Gastrocnemius medialis (tissue), 4 donors: Measurements from ENCODE around the gene NOS1AP. TPM values are rescaled to one million over a fixed set of nuclear protein-coding genes. Genes with fewer than 3 reads are reported as not detected.
"Not testable (repeated sequence)": the region's sequence is repeated elsewhere in the genome, so short reads cannot be mapped to it uniquely, and the experiment has no call there.

ENCODE experiments used
- ATAC-seq, 2 donors: fragments of 150-250 bp; one replicate each; pipeline ENCODE4 v1.9.1; 2016
- DNase-seq, 2 donors: peaks; one replicate each; pipeline ENCODE4 v3.0.0-alpha.2; 2019
- H3K27ac ChIP-seq, 4 donors: fragments of 200-600 bp; sonication (generic); 1 replicate in 1 of 4; 2 replicates in 3 of 4; pipeline ENCODE4 v1.5.1; 2016 to 2018; ENCODE audit warnings: mild to moderate bottlenecking in 2 of 4, moderate library complexity in 1 of 4
- H3K27me3 ChIP-seq, 3 donors: fragments of 200-600 bp; sonication (generic) in 2 of 3; 1 replicate in 1 of 3; 2 replicates in 2 of 3; pipeline versions ENCODE4 v1.5.1 to v1.6.0; 2016 to 2019; ENCODE audit warnings: mild to moderate bottlenecking in 1 of 3, moderate library complexity in 1 of 3
- H3K36me3 ChIP-seq, 2 donors: fragments of 200-600 bp; sonication (generic) in 1 of 2; one replicate each; pipeline ENCODE4 v1.5.1; 2017 to 2018
- H3K4me1 ChIP-seq, 2 donors: fragments of 200-600 bp; sonication (generic) in 1 of 2; one replicate each; pipeline ENCODE4 v1.5.1; 2016 to 2017; ENCODE audit warnings: mild to moderate bottlenecking in 2 of 2
- H3K4me3 ChIP-seq, 4 donors: fragments of 200-600 bp; sonication (generic) in 3 of 4; 1 replicate in 1 of 4; 2 replicates in 3 of 4; pipeline ENCODE4 v1.5.1; 2016 to 2019; ENCODE audit warnings: mild to moderate bottlenecking in 2 of 4
- H3K9me3 ChIP-seq, 3 donors: fragments of 200-600 bp; sonication (generic) in 2 of 3; 1 replicate in 1 of 3; 2 replicates in 2 of 3; pipeline ENCODE4 v1.5.1; 2016 to 2019
- POLR2A ChIP-seq, 2 donors: fragments of 450-650 bp; IDR thresholded peaks; one replicate each; pipeline ENCODE4 v1.6.1; 2017; ENCODE audit warnings: antibody characterized with exemption in 2 of 2, mild to moderate bottlenecking in 2 of 2, moderate library complexity in 2 of 2
- in situ Hi-C, 4 donors: fragments of 200-750 bp; cut with MboI; loops; one replicate each; pipeline versions ENCODE4 v1.15.0 to v1.8.0; 2017; ENCODE audit warnings: low sequenced_read_pairs in 4 of 4
- intact Hi-C: fragments of 100-400 bp; cut with DNase I; formaldehyde crosslinking; loops from one replicate; pipeline ENCODE4 v1.15.1; 2023; ENCODE audit warnings: low total_unique reads
- total RNA-seq, 4 donors: library from RNA; depleted of rRNA; stranded (reverse); fragments of >200 nt; gene quantifications; one replicate each; pipeline versions ENCODE4 v1.1.0 to v1.2.3, GENCODE V29; 2016
- TF ChIP-seq, protein P1 (sequence below), 5 experiments: fragments of 450-650 bp in 3 of 5; fragments of 200-600 bp in 2 of 5; sonication (generic) in 2 of 5; IDR thresholded peaks in 4 of 5; conservative IDR thresholded peaks in 1 of 5; 1 replicate in 4 of 5; 2 replicates in 1 of 5; pipeline ENCODE4 v1.5.1; 2016 to 2019; ENCODE audit warnings: antibody characterized with exemption in 5 of 5, mild to moderate bottlenecking in 3 of 5, moderate library complexity in 3 of 5

The NOS1AP gene
- total RNA-seq, 4 donors from 2014 or later, result 0.20 to 0.40 (median 0.25) TPM

DNA sequence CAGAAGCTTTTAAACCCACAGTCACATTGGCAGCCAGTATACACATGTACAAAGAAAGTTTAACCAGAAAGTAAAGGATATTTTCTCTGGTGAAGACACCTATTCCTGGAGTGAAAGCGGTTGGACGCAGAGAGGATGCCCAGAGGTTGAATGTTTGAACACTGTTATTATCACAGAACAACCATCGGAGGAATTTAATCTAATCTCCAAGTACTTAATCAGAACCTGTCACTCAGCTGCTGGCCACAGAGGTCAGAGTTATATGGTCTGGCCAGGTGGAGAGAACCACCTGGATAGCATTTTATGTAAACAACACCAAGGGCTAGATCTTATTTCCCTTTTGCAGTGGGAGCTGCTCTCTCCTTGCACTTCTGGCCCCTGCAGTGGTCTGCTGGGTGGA lies 277.8 kb downstream of the NOS1AP start:
- Histone ChIP-seq H3K27me3 (no peaks in the 10 kb centered on the region), H3K4me3 (no peak overlapping the region), H3K9me3 (no peaks in the 10 kb centered on the region), H3K36me3 (no peaks in the 10 kb centered on the region), H3K4me1 (no peaks in the 10 kb centered on the region), H3K27ac (no peak overlapping the region)
- ATAC-seq, result no peak
- in situ Hi-C loops, result no loop called here
- TF ChIP-seq, protein P1, sequence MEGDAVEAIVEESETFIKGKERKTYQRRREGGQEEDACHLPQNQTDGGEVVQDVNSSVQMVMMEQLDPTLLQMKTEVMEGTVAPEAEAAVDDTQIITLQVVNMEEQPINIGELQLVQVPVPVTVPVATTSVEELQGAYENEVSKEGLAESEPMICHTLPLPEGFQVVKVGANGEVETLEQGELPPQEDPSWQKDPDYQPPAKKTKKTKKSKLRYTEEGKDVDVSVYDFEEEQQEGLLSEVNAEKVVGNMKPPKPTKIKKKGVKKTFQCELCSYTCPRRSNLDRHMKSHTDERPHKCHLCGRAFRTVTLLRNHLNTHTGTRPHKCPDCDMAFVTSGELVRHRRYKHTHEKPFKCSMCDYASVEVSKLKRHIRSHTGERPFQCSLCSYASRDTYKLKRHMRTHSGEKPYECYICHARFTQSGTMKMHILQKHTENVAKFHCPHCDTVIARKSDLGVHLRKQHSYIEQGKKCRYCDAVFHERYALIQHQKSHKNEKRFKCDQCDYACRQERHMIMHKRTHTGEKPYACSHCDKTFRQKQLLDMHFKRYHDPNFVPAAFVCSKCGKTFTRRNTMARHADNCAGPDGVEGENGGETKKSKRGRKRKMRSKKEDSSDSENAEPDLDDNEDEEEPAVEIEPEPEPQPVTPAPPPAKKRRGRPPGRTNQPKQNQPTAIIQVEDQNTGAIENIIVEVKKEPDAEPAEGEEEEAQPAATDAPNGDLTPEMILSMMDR (IDR thresholded peaks at IDR 0.05 in 4 of 5, conservative IDR thresholded peaks at IDR 0.05 in 1 of 5), result no peak
- no peak for TF ChIP-seq POLR2A (IDR thresholded peaks at IDR 0.05)
- no peak for DNase-seq
- intact Hi-C loops, result no loop called here

DNA sequence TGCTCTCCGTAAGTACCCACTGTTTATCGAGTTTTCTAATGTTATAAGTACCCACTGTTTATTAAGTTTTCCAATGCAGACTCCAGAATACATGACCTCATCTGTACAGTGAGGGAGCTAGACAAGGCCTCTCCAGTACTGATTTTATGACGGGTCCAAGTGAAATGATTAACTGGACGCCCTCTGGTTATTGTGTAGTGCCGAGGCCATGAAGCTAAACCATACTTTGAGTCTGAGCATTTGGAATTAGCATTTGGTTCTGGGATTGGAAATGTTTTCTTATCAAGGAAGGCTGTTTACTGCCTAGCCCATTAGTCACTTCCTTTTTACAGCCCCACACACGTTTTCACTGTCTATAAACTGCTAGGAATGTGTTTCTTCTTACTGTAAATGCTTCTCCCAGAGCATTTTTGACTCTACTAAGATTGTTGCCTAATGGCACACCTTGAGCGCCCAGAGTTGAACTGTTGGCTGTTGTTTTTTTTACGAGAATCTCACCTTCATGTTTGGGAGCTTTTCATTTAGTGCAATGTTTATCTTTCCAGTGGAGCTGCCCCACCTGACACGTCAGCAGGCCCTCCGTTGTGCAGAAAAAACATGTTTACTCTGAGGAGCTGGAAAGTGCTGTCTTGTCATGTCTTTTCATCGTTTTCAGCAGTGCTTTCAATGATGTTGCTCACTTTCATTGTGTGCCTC lies 280.3 kb downstream of the NOS1AP start:
- Histone ChIP-seq H3K9me3 (no peaks in the 10 kb centered on the region), H3K36me3 (no peaks in the 10 kb centered on the region), H3K27me3 (no peaks in the 10 kb centered on the region), H3K4me1 (no peaks in the 10 kb centered on the region), H3K27ac (no peak overlapping the region), H3K4me3 (no peak overlapping the region)
- TF ChIP-seq, protein P1 (IDR thresholded peaks at IDR 0.05 in 4 of 5, conservative IDR thresholded peaks at IDR 0.05 in 1 of 5), result no peak
- TF ChIP-seq POLR2A (IDR thresholded peaks at IDR 0.05), result no peak
- DNase-seq (no peak), ATAC-seq (no peak)
- intact Hi-C loops (no loop called here), in situ Hi-C loops (no loop called here)

DNA sequence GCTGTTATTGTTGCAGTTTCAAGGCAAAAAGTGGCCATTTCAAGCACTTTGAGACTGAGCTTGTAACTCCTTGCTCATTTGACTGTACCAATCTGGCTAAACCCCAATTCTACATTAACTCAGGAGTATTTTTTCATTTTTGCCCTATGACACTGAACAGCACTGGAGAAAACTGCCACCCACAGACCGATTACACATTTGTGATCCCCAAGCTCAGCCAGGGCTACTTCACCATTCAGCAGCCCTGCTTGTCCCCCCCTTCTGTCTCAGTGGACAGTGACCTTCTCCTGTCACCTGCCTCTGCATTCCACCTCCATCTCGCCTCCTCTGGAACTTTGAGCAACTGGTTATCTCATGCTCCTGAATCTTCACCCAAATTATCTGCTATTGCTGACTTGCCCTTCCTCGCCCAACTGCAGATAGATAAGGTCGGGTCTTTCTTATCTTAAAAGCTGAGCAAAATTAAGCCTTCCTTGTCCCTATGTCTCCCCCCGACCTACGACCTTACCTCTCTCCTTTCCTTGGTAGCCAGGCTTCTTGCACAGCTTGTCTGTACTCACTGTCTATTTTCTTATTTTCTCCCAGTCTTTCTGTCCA lies 281.9 kb downstream of the NOS1AP start:
- in situ Hi-C loops, result no loop called here
- Histone ChIP-seq H3K4me1 (no peaks in the 10 kb centered on the region), H3K27me3 (no peaks in the 10 kb centered on the region), H3K27ac (no peak overlapping the region), H3K36me3 (no peaks in the 10 kb centered on the region), H3K9me3 (no peaks in the 10 kb centered on the region), H3K4me3 (no peak overlapping the region)
- TF ChIP-seq, protein P1 (IDR thresholded peaks at IDR 0.05 in 4 of 5, conservative IDR thresholded peaks at IDR 0.05 in 1 of 5), result no peak
- no peak for TF ChIP-seq POLR2A (IDR thresholded peaks at IDR 0.05)
- intact Hi-C loops, result no loop called here
- DNase-seq, result no peak
- ATAC-seq, result no peak

GRCh38 chr1:162351874-162352273 lies 282.4 kb downstream of the NOS1AP start:
- H3K36me3 ChIP-seq, H3K4me3 ChIP-seq, H3K4me1 ChIP-seq, ATAC-seq, intact Hi-C loops, DNase-seq, H3K27me3 ChIP-seq, H3K27ac ChIP-seq, in situ Hi-C loops, H3K9me3 ChIP-seq: not testable (repeated sequence)

DNA sequence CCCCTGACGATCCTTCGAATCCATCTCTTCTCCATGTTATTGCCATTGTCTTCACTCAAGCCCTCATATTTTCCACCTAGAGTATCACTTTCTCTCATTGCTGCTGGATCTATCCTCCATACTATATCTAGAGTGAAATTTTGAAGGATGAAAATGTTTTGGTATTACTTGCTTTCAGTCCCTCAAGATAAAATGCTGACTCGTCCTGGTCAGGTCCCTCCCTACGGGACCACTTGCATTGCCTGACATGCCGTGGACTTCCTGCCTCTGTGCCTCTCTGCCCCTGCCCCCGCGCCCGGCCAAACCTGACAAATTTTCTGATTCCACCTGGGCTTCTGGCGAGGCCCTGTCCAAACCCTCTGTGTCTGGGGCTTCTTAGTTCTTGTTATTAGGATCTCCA lies 283.6 kb downstream of the NOS1AP start:
- DNase-seq (no peak), ATAC-seq (no peak)
- H3K27me3 ChIP-seq, result no peaks in the 10 kb centered on the region
- intact Hi-C loops (no loop called here), in situ Hi-C loops (no loop called here)
- H3K27ac ChIP-seq, result no peak overlapping the region
- no peaks in the 10 kb centered on the region for H3K36me3 ChIP-seq
- TF ChIP-seq, protein P1 (IDR thresholded peaks at IDR 0.05 in 4 of 5, conservative IDR thresholded peaks at IDR 0.05 in 1 of 5), result no peak
- TF ChIP-seq POLR2A (IDR thresholded peaks at IDR 0.05), result no peak
- no peaks in the 10 kb centered on the region for H3K4me1 ChIP-seq
- no peak overlapping the region for H3K4me3 ChIP-seq
- no peaks in the 10 kb centered on the region for H3K9me3 ChIP-seq
